ENCODE measurements around the gene STK32B. TPM values are rescaled to one million over a fixed set of nuclear protein-coding genes. Genes with fewer than 3 reads are reported as not detected.
A peak's percentile ranks its signal among the peaks of the same experiment; 100 is the strongest.

Gene STK32B
- total and polyA plus RNA-seq, 4 donors, result 0.02 to 0.28 (median 0.08) TPM; not detected in 1

GRCh38 chr4:5018096-5018495 is 33.2 kb upstream of the STK32B start:
- Histone ChIP-seq H3K36me3 (ENCODE audit: control insufficient read depth in 4 of 4, insufficient read depth in 3 of 4, low read depth in 1 of 4, low read length in 3 of 4) (no peaks in the 10 kb centered on the region), H3K9me3 (ENCODE audit: control insufficient read depth in 4 of 4, low read length in 3 of 4) (no peaks in the 10 kb centered on the region), H3K9ac (ENCODE audit: low read depth in 1 of 2, low read length in 2 of 2) (no peak overlapping the region), H3K4me1 (ENCODE audit: control insufficient read depth in 4 of 4, insufficient read depth in 4 of 4, low read length in 3 of 4) (no peaks in the 10 kb centered on the region), H3K27me3 (ENCODE audit: control insufficient read depth in 4 of 4, insufficient read depth in 4 of 4, low read length in 3 of 4) (peaks cover 0 to 12% (median 1%) of the 10 kb centered on the region in 4 donors), H3K27ac (ENCODE audit: low read depth in 1 of 2, low read length in 2 of 2) (no peak overlapping the region), H3K4me3 (ENCODE audit: low read depth in 1 of 3, low read length in 3 of 3) (no peak overlapping the region)
- no peak for DNase-seq (ENCODE audit: low spot score)
- TF ChIP-seq RAD21 (IDR thresholded peaks at IDR 0.05), result no peak
- no peak for TF ChIP-seq SP1 (IDR thresholded peaks at IDR 0.05)
- no peak for TF ChIP-seq RXRA (IDR thresholded peaks at IDR 0.05)
- 14% methylated on average over 2 of the region's 2 CpGs for WGBS

- no peak overlapping the region for H3K4me3 ChIP-seq (ENCODE audit: low read depth in 1 of 3, low read length in 3 of 3)
- no peaks in the 10 kb centered on the region for H3K36me3 ChIP-seq (ENCODE audit: control insufficient read depth in 4 of 4, insufficient read depth in 3 of 4, low read depth in 1 of 4, low read length in 3 of 4)
- peak; percentile 34 for DNase-seq (ENCODE audit: low spot score)
- WGBS, result 38% methylated on average over 6 of the region's 6 CpGs
- TF ChIP-seq GABPA (IDR thresholded peaks at IDR 0.05 in 1 of 2, conservative IDR thresholded peaks at IDR 0.05 in 1 of 2) (no peak), ATF3 (IDR thresholded peaks at IDR 0.05) (no peak), FOXA2 (IDR thresholded peaks at IDR 0.05) (no peak), NR2F2 (IDR thresholded peaks at IDR 0.05) (no peak), EGR1 (IDR thresholded peaks at IDR 0.05; ENCODE audit: low read depth in 2 of 2) (no peak), JUND (IDR thresholded peaks at IDR 0.05) (no peak), YY1 (IDR thresholded peaks at IDR 0.05) (no peak), ZBTB33 (IDR thresholded peaks at IDR 0.05) (no peak), FOXA1 (IDR thresholded peaks at IDR 0.05) (no peak), REST (IDR thresholded peaks at IDR 0.05) (no peak), CTCF (IDR thresholded peaks at IDR 0.05; ENCODE audit: low read depth, low read length, missing input control) (no peak), TAF1 (conservative IDR thresholded peaks at IDR 0.05) (no peak), SP1 (IDR thresholded peaks at IDR 0.05) (no peak), RAD21 (IDR thresholded peaks at IDR 0.05) (no peak), HNF4G (IDR thresholded peaks at IDR 0.05) (no peak), HNF4A (conservative IDR thresholded peaks at IDR 0.05) (no peak), RXRA (IDR thresholded peaks at IDR 0.05) (no peak), MAX (IDR thresholded peaks at IDR 0.05) (no peak)
- no peaks in the 10 kb centered on the region for H3K9me3 ChIP-seq (ENCODE audit: control insufficient read depth in 4 of 4, low read length in 3 of 4)
- H3K27me3 ChIP-seq (ENCODE audit: control insufficient read depth in 4 of 4, insufficient read depth in 4 of 4, low read length in 3 of 4), result peaks cover 0 to 12% (median 1%) of the 10 kb centered on the region in 4 donors
- H3K4me1 ChIP-seq (ENCODE audit: control insufficient read depth in 4 of 4, insufficient read depth in 4 of 4, low read length in 3 of 4), result no peaks in the 10 kb centered on the region
- no peak overlapping the region for H3K27ac ChIP-seq (ENCODE audit: low read depth in 1 of 2, low read length in 2 of 2)
- no peak overlapping the region for H3K9ac ChIP-seq (ENCODE audit: low read depth in 1 of 2, low read length in 2 of 2)
Observed at GRCh38 chr4:5018603-5019002, 32.7 kb upstream of the STK32B start.

Data from liver (tissue), 9 donors.